Measurements from ENCODE around the gene MARCHF3. TPM values are rescaled to one million over a fixed set of nuclear protein-coding genes. Genes with fewer than 3 reads are reported as not detected.
"Not testable (repeated sequence)": the region's sequence is repeated elsewhere in the genome, so short reads cannot be mapped to it uniquely, and the experiment has no call there.

Gene MARCHF3
- total and polyA plus RNA-seq, 2 donors from 2014 or later = 1.5 to 8.0 TPM

DNA sequence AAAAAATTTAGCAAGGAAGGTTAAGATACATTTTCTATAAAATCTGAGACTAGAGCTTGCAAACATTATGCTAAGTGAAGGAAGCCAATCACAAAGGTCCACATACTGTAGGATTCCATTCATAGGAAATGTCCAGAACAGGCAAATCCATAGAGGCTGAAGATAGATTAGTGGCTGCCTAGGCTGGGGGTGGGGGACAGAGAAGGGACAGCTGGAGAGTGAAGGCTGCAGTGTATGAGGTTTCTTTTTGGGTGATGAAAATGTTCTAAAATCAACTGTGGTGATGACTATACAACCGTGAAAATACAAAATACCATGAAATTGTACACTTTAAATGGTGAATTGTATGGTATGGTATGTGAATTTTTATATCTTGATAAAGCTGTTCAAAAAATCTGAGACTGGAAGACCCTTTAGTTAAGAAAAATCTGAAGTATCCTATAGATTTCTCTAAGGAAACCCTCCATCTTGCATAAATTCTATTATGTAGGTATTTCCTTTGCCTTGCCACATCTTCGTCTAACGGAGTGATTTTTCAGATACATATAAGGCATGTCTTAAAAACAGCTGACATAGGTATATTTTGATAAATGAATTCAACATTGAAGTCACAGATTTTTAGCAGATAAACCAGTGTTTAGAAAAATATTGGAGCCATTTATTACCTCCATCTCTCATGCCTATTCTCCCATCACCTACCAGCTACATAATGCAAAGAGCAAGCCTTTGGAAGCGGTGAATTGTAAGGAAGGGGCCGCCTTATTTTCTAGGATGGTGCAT is 132.3 kb downstream of the MARCHF3 start:
- no peaks in the 10 kb centered on the region for H3K4me1 ChIP-seq (ENCODE audit: control insufficient read depth in 2 of 3, insufficient read depth in 2 of 3, low read depth in 1 of 3, low read length in 3 of 3)
- no peaks in the 10 kb centered on the region for H3K36me3 ChIP-seq (ENCODE audit: control insufficient read depth in 2 of 3, insufficient read depth in 3 of 3, low read length in 3 of 3)

DNA sequence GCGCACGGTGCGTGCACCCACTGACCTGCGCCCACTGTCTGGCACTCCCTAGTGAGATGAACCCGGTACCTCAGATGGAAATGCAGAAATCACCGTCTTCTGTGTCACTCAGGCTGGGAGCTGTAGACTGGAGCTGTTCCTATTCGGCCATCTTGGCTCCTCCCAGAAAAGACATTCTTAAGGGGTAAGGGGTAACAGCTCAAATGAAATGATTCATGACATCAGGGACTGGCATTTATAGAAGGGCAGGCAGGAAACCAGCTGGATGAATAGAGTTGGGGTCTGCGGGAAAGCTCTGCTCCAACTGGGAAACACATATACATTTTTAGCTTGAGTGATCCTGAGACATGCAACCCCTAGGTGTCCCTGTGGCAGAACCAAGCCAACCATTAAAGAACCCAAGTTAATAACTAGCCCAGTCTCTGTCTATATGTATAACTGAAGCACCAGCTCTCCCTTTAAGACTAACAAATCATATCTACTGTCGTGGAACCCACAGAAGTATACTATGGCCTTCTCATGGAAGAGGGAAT is 134.1 kb downstream of the MARCHF3 start:
- intact Hi-C loops (cut with DNase I) = no loop called here
- Histone ChIP-seq H3K9ac (ENCODE audit: low read length in 3 of 3) (no peak overlapping the region), H3K4me3 (ENCODE audit: low read length in 3 of 3) (no peak overlapping the region), H3K9me3 (ENCODE audit: control insufficient read depth in 2 of 3, insufficient read depth in 1 of 3, low read length in 3 of 3) (no peaks in the 10 kb centered on the region), H3K27me3 (ENCODE audit: control insufficient read depth, insufficient read depth, low read length) (no peaks in the 10 kb centered on the region), H3K27ac (ENCODE audit: low read depth in 2 of 2, low read length in 2 of 2) (no peak overlapping the region), H3K4me1 (ENCODE audit: control insufficient read depth in 2 of 3, insufficient read depth in 2 of 3, low read depth in 1 of 3, low read length in 3 of 3) (no peaks in the 10 kb centered on the region), H3K36me3 (ENCODE audit: control insufficient read depth in 2 of 3, insufficient read depth in 3 of 3, low read length in 3 of 3) (no peaks in the 10 kb centered on the region)
- DNase-seq = peak in 2 of 5 donors; percentile 45 to 62
- FAIRE-seq = no peak
- TF ChIP-seq, protein P1, sequence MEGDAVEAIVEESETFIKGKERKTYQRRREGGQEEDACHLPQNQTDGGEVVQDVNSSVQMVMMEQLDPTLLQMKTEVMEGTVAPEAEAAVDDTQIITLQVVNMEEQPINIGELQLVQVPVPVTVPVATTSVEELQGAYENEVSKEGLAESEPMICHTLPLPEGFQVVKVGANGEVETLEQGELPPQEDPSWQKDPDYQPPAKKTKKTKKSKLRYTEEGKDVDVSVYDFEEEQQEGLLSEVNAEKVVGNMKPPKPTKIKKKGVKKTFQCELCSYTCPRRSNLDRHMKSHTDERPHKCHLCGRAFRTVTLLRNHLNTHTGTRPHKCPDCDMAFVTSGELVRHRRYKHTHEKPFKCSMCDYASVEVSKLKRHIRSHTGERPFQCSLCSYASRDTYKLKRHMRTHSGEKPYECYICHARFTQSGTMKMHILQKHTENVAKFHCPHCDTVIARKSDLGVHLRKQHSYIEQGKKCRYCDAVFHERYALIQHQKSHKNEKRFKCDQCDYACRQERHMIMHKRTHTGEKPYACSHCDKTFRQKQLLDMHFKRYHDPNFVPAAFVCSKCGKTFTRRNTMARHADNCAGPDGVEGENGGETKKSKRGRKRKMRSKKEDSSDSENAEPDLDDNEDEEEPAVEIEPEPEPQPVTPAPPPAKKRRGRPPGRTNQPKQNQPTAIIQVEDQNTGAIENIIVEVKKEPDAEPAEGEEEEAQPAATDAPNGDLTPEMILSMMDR (IDR thresholded peaks at IDR 0.05; ENCODE audit: borderline replicate concordance, extremely low read depth, insufficient read depth) = no peak

More for the DNA sequence above, 132.3 kb downstream of the MARCHF3 start:
- H3K27ac ChIP-seq (ENCODE audit: low read depth in 2 of 2, low read length in 2 of 2) = no peak overlapping the region
- H3K4me3 ChIP-seq (ENCODE audit: low read length in 3 of 3) = no peak overlapping the region
- no peaks in the 10 kb centered on the region for H3K9me3 ChIP-seq (ENCODE audit: control insufficient read depth in 2 of 3, insufficient read depth in 1 of 3, low read length in 3 of 3)
- FAIRE-seq (no peak), DNase-seq (no peak)
- intact Hi-C loops (cut with DNase I) = no loop called here
- no peak overlapping the region for H3K9ac ChIP-seq (ENCODE audit: low read length in 3 of 3)
- TF ChIP-seq, protein P1 (IDR thresholded peaks at IDR 0.05; ENCODE audit: borderline replicate concordance, extremely low read depth, insufficient read depth) = no peak
- H3K27me3 ChIP-seq (ENCODE audit: control insufficient read depth, insufficient read depth, low read length) = no peaks in the 10 kb centered on the region

DNA sequence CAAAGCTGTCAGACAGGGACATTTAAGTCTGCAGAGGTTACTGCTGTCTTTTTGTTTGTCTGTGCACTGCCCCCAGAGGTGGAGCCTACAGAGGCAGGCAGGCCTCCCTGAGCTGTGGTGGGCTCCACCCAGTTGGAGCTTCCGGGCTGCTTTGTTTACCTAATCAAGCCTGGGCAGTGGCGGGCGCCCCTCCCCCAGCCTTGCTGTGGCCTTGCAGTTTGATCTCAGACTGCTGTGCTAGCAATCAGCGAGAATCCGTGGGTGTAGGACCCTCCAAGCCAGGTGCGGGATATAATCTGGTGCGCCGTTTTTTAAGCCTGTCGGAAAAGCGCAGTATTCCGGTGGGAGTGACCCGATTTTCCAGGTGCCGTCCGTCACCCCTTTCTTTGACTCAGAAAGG is 134.6 kb downstream of the MARCHF3 start:
- H3K4me3 ChIP-seq (ENCODE audit: low read length in 3 of 3); H3K36me3 ChIP-seq (ENCODE audit: control insufficient read depth in 2 of 3, insufficient read depth in 3 of 3, low read length in 3 of 3); H3K27me3 ChIP-seq (ENCODE audit: control insufficient read depth, insufficient read depth, low read length); H3K27ac ChIP-seq (ENCODE audit: low read depth in 2 of 2, low read length in 2 of 2); H3K4me1 ChIP-seq (ENCODE audit: control insufficient read depth in 2 of 3, insufficient read depth in 2 of 3, low read depth in 1 of 3, low read length in 3 of 3); DNase-seq; H3K9me3 ChIP-seq (ENCODE audit: control insufficient read depth in 2 of 3, insufficient read depth in 1 of 3, low read length in 3 of 3); intact Hi-C loops (cut with DNase I); H3K9ac ChIP-seq (ENCODE audit: low read length in 3 of 3); FAIRE-seq: not testable (repeated sequence)

- H3K27me3 ChIP-seq (ENCODE audit: control insufficient read depth, insufficient read depth, low read length); H3K9ac ChIP-seq (ENCODE audit: low read length in 3 of 3); H3K9me3 ChIP-seq (ENCODE audit: control insufficient read depth in 2 of 3, insufficient read depth in 1 of 3, low read length in 3 of 3); H3K4me1 ChIP-seq (ENCODE audit: control insufficient read depth in 2 of 3, insufficient read depth in 2 of 3, low read depth in 1 of 3, low read length in 3 of 3); FAIRE-seq; DNase-seq; H3K36me3 ChIP-seq (ENCODE audit: control insufficient read depth in 2 of 3, insufficient read depth in 3 of 3, low read length in 3 of 3); intact Hi-C loops (cut with DNase I); H3K4me3 ChIP-seq (ENCODE audit: low read length in 3 of 3); H3K27ac ChIP-seq (ENCODE audit: low read depth in 2 of 2, low read length in 2 of 2): not testable (repeated sequence)
Observed at GRCh38 chr5:126890414-126890813, 139.9 kb downstream of the MARCHF3 start.
